Left hindlimb (tissue), 1 donor: ENCODE data around the gene NCLN.
"Not testable (repeated sequence)": the region's sequence is repeated elsewhere in the genome, so short reads cannot be mapped to it uniquely, and the experiment has no call there.

Experiments used
- DNase-seq: peaks from one replicate; pipeline ENCODE4 v3.0.0-alpha.2; 2018

The NCLN gene

GRCh38 chr19:3201911-3202310 is 16.2 kb downstream of the NCLN start:
- no peak for DNase-seq

GRCh38 chr19:3202346-3202745 is 16.6 kb downstream of the NCLN start:
- DNase-seq: no peak

GRCh38 chr19:3202895-3203294 is 17.2 kb downstream of the NCLN start:
- not testable (repeated sequence) for DNase-seq

GRCh38 chr19:3203805-3204645 is 18.3 kb downstream of the NCLN start:
- DNase-seq: no peak

- no peak for DNase-seq
These were observed 19.0 kb downstream of the NCLN start for GRCh38 chr19:3204646-3205275.

GRCh38 chr19:3206216-3206953 is 20.7 kb downstream of the NCLN start:
- no peak for DNase-seq

GRCh38 chr19:3207461-3208242 is 21.9 kb downstream of the NCLN start:
- no peak for DNase-seq

GRCh38 chr19:3208317-3209207 is 22.8 kb downstream of the NCLN start:
- DNase-seq: no peak

- DNase-seq: no peak
These were observed 24.8 kb downstream of the NCLN start for GRCh38 chr19:3210347-3211017.

- no peak for DNase-seq
These were observed 25.5 kb downstream of the NCLN start for GRCh38 chr19:3211191-3211590.

GRCh38 chr19:3213159-3213558 is 27.4 kb downstream of the NCLN start:
- no peak for DNase-seq

- no peak for DNase-seq
These were observed 31.1 kb downstream of the NCLN start for GRCh38 chr19:3216874-3217273.

GRCh38 chr19:3220576-3220975 is 34.8 kb downstream of the NCLN start:
- DNase-seq: no peak

GRCh38 chr19:3221576-3221975 is 35.8 kb downstream of the NCLN start:
- DNase-seq: not testable (repeated sequence)

- no peak for DNase-seq
These were observed 37.0 kb downstream of the NCLN start for GRCh38 chr19:3222709-3223108.

GRCh38 chr19:3224346-3225168 is 38.8 kb downstream of the NCLN start, which contains the start of gene CELF5:
Gene CELF5 (plus strand): TSS chr19:3224661. CDS start chr19:3224740, 79 bp downstream.
- DNase-seq: peak; percentile 68

GRCh38 chr19:3225169-3225485 is 39.4 kb downstream of the NCLN start:
- DNase-seq: no peak

- no peak for DNase-seq
These were observed 40.0 kb downstream of the NCLN start for GRCh38 chr19:3225677-3226093.

GRCh38 chr19:3227054-3227626 is 41.4 kb downstream of the NCLN start:
- DNase-seq: no peak

GRCh38 chr19:3229346-3229743 is 43.6 kb downstream of the NCLN start:
- DNase-seq: no peak
